Smooth muscle cell (in vitro differentiated cells): ENCODE results near the gene CAPN7. TPM values are rescaled to one million over a fixed set of nuclear protein-coding genes. Genes with fewer than 3 reads are reported as not detected.

Source experiments
- DNase-seq: peaks from one replicate; lab custom pipeline; 2025; ENCODE audit not compliant: unreplicated experiment; lab: John Stamatoyannopoulos, UW
- H2AFZ ChIP-seq: fragments of 200-600 bp; sonication (generic); 2 replicates; pipeline ENCODE4 v1.6.0; 2016; ENCODE audit warnings: antibody characterized with exemption, low read depth, mild to moderate bottlenecking
- H3F3A ChIP-seq: fragments of 200-600 bp; sonication (generic); 2 replicates; pipeline ENCODE4 v1.6.0; 2017; ENCODE audit warnings: antibody characterized with exemption, low read depth
- H3K27ac ChIP-seq: fragments of 200-600 bp; sonication (generic); 2 replicates; pipeline ENCODE4 v1.5.1; 2016; ENCODE audit warnings: low read depth, mild to moderate bottlenecking
- H3K27me3 ChIP-seq: fragments of 200-600 bp; sonication (generic); 2 replicates; pipeline ENCODE4 v1.6.1; 2016; ENCODE audit warnings: low read depth, mild to moderate bottlenecking
- H3K36me3 ChIP-seq: fragments of 200-600 bp; sonication (generic); 2 replicates; pipeline ENCODE4 v1.5.1; 2016; ENCODE audit warnings: low read depth
- H3K4me1 ChIP-seq: fragments of 200-600 bp; sonication (generic); 2 replicates; pipeline ENCODE4 v1.5.1; 2016; ENCODE audit warnings: low read depth
- H3K4me2 ChIP-seq: fragments of 200-600 bp; sonication (generic); 2 replicates; pipeline ENCODE4 v1.6.0; 2016; ENCODE audit warnings: mild to moderate bottlenecking
- H3K4me3 ChIP-seq: fragments of 200-600 bp; sonication (generic); 2 replicates; pipeline ENCODE4 v1.5.1; 2016; ENCODE audit warnings: mild to moderate bottlenecking
- H3K79me2 ChIP-seq: fragments of 200-600 bp; sonication (generic); 2 replicates; pipeline ENCODE4 v1.6.0; 2016; ENCODE audit warnings: low read depth, mild to moderate bottlenecking
- H3K9ac ChIP-seq: fragments of 200-600 bp; sonication (generic); 2 replicates; pipeline ENCODE4 v1.6.0; 2016; ENCODE audit warnings: low read depth
- H3K9me3 ChIP-seq: fragments of 200-600 bp; sonication (generic); replicated peaks from 2 replicates; pipeline ENCODE4 v1.5.1; 2016; ENCODE audit warnings: low read depth
- H4K20me1 ChIP-seq: fragments of 200-600 bp; sonication (generic); 2 replicates; pipeline ENCODE4 v1.6.0; 2016; ENCODE audit warnings: low read depth
- WGBS: methylation state at CpG from one replicate; pipeline ENCODE4 v1.1.7; 2016; ENCODE audit warnings: low lambda C conversion rate; 5-methylcytosine and 5-hydroxymethylcytosine counted together
- polyA plus RNA-seq: library from polyadenylated mRNA; unstranded; fragments of >200 nt; fragmentation: Nextera tagmentation; extraction: Ambion mirVana; gene quantifications from 2 replicates; pipeline ENCODE4 v1.2.1, GENCODE V29; 2016
- total RNA-seq: library from RNA; depleted of rRNA; stranded (reverse); fragments of >200 nt; gene quantifications from 2 replicates; pipeline ENCODE4 v1.2.3, GENCODE V29; 2014
- TF ChIP-seq, protein P1 (sequence below): fragments of 200-600 bp; sonication (generic); IDR thresholded peaks from 2 replicates; pipeline ENCODE4 v1.5.1; 2017; ENCODE audit warnings: borderline replicate concordance, mild to moderate bottlenecking, antibody characterized with exemption; ENCODE audit not compliant: insufficient read depth, poor library complexity, severe bottlenecking

CAPN7 gene
- total and polyA plus RNA-seq, 2 experiments from 2014 or later, result 20.5 to 38.7 TPM

GRCh38 chr3:15217841-15218267 is 11.8 kb downstream of the CAPN7 start:
- 98% methylated on average over 2 of the region's 2 CpGs for WGBS
- Histone ChIP-seq H3K27ac (no peak overlapping the region), H3K9me3 (no peaks in the 10 kb centered on the region), H3K4me2 (no peak overlapping the region), H3F3A (no peaks in the 10 kb centered on the region), H3K79me2 (peaks cover 13% of the 10 kb centered on the region), H3K27me3 (no peaks in the 10 kb centered on the region), H3K4me3 (no peak overlapping the region), H3K9ac (no peak overlapping the region), H2AFZ (no peak overlapping the region), H3K36me3 (peaks cover 52% of the 10 kb centered on the region), H3K4me1 (no peaks in the 10 kb centered on the region), H4K20me1 (peaks cover 29% of the 10 kb centered on the region)
- DNase-seq, result no peak
- TF ChIP-seq, protein P1, sequence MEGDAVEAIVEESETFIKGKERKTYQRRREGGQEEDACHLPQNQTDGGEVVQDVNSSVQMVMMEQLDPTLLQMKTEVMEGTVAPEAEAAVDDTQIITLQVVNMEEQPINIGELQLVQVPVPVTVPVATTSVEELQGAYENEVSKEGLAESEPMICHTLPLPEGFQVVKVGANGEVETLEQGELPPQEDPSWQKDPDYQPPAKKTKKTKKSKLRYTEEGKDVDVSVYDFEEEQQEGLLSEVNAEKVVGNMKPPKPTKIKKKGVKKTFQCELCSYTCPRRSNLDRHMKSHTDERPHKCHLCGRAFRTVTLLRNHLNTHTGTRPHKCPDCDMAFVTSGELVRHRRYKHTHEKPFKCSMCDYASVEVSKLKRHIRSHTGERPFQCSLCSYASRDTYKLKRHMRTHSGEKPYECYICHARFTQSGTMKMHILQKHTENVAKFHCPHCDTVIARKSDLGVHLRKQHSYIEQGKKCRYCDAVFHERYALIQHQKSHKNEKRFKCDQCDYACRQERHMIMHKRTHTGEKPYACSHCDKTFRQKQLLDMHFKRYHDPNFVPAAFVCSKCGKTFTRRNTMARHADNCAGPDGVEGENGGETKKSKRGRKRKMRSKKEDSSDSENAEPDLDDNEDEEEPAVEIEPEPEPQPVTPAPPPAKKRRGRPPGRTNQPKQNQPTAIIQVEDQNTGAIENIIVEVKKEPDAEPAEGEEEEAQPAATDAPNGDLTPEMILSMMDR, result no peak

DNA sequence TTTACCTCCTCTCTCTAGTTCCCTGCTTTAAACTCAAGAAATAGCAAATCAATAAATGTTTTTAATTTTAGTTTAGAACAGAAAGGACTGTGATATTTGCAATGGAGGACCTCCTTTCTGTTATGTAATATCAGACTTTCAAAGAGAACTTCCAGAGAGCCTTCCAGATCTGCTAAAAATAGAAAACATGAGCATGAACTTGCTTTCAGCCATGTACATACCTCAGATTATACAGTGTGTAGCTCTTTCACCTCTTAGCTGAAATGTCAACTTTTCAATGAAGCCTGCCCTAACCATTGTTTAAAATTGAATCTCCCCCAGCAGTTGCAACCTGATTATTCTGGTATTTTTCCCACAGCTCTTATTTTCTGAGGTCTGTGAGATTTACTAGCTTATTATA is 12.6 kb downstream of the CAPN7 start:
- peaks cover 61% of the 10 kb centered on the region for H3K36me3 ChIP-seq
- DNase-seq, result no peak
- H3K4me2 ChIP-seq, result no peak overlapping the region
- H3K4me1 ChIP-seq, result no peaks in the 10 kb centered on the region
- TF ChIP-seq, protein P1, result no peak
- no peaks in the 10 kb centered on the region for H3F3A ChIP-seq
- H3K9me3 ChIP-seq, result no peaks in the 10 kb centered on the region
- no peak overlapping the region for H3K9ac ChIP-seq
- H3K27ac ChIP-seq, result no peak overlapping the region
- H4K20me1 ChIP-seq, result peaks cover 23% of the 10 kb centered on the region
- no peak overlapping the region for H2AFZ ChIP-seq
- H3K4me3 ChIP-seq, result no peak overlapping the region
- H3K79me2 ChIP-seq, result peaks cover 13% of the 10 kb centered on the region
- H3K27me3 ChIP-seq, result no peaks in the 10 kb centered on the region

GRCh38 chr3:15220056-15220455 is 14.0 kb downstream of the CAPN7 start:
- Histone ChIP-seq H3K79me2 (peaks cover 14% of the 10 kb centered on the region), H3K4me1 (no peaks in the 10 kb centered on the region), H3K9me3 (no peaks in the 10 kb centered on the region), H2AFZ (no peak overlapping the region), H3K9ac (no peak overlapping the region), H4K20me1 (peaks cover 23% of the 10 kb centered on the region), H3K27ac (no peak overlapping the region), H3K36me3 (peaks cover 56% of the 10 kb centered on the region), H3F3A (no peaks in the 10 kb centered on the region), H3K4me3 (no peak overlapping the region), H3K27me3 (no peaks in the 10 kb centered on the region), H3K4me2 (no peak overlapping the region)
- WGBS, result 99% methylated on average over 8 of the region's 8 CpGs
- TF ChIP-seq, protein P1, result no peak
- DNase-seq, result no peak

GRCh38 chr3:15220661-15221060 is 14.6 kb downstream of the CAPN7 start:
- WGBS, result 98% methylated on average over 2 of the region's 2 CpGs

More at GRCh38 chr3:15220661-15221060, 14.6 kb downstream of the CAPN7 start:
- Histone ChIP-seq H3F3A (no peaks in the 10 kb centered on the region), H3K79me2 (peaks cover 15% of the 10 kb centered on the region), H3K27ac (no peak overlapping the region), H3K4me3 (no peak overlapping the region), H3K9me3 (no peaks in the 10 kb centered on the region), H3K4me1 (no peaks in the 10 kb centered on the region), H3K27me3 (no peaks in the 10 kb centered on the region), H3K36me3 (peaks cover 61% of the 10 kb centered on the region), H3K9ac (no peak overlapping the region), H4K20me1 (peaks cover 17% of the 10 kb centered on the region), H2AFZ (no peak overlapping the region), H3K4me2 (no peak overlapping the region)
- TF ChIP-seq, protein P1, result no peak
- DNase-seq, result no peak
